ENCODE measurements around the gene NELL2.

DNA sequence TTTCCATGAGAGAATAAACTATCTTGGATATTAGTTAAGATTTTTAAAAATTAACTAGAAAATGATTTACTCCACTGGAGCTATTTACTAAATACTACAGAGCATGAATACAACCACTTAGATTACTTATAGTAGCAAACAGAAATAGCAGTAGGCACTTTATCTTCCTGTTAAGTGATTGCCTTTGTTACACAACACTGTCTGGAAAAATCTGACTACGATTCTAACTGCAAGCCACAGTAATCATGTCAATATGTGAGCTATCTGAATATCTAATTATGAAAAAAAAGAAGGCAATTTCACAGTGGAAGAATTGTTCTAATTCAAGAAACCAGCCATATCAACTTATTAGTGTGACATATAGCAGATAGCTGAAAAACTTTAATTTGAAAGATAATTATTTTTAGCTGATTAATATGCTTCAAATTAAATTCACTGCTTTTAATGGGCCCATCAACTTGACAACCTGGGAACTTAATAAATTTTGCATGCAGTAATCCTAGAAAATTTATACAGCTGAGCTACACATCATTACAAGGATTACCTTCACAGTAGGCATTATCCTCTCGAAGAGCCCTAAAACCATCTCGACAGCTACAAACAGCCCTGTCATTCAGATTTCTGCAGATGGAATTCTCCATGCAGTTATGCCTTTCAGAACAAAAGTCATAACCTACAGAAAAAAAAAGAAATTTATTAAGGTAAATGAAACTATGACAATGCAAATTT, 172.8 kb downstream of the NELL2 start:
- TF ChIP-seq, protein P1, sequence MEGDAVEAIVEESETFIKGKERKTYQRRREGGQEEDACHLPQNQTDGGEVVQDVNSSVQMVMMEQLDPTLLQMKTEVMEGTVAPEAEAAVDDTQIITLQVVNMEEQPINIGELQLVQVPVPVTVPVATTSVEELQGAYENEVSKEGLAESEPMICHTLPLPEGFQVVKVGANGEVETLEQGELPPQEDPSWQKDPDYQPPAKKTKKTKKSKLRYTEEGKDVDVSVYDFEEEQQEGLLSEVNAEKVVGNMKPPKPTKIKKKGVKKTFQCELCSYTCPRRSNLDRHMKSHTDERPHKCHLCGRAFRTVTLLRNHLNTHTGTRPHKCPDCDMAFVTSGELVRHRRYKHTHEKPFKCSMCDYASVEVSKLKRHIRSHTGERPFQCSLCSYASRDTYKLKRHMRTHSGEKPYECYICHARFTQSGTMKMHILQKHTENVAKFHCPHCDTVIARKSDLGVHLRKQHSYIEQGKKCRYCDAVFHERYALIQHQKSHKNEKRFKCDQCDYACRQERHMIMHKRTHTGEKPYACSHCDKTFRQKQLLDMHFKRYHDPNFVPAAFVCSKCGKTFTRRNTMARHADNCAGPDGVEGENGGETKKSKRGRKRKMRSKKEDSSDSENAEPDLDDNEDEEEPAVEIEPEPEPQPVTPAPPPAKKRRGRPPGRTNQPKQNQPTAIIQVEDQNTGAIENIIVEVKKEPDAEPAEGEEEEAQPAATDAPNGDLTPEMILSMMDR (conservative IDR thresholded peaks at IDR 0.05) = no peak
- no peak for TF ChIP-seq ZFX (IDR thresholded peaks at IDR 0.05)
